NCI-H1436 (cell line): Measurements from ENCODE around the gene MS4A3.
"Not testable (repeated sequence)": the region's sequence is repeated elsewhere in the genome, so short reads cannot be mapped to it uniquely, and the experiment has no call there.

Source experiments
- DNase-seq: peaks from one replicate; lab custom pipeline; 2025; lab: John Stamatoyannopoulos, UW

Gene MS4A3, protein sequence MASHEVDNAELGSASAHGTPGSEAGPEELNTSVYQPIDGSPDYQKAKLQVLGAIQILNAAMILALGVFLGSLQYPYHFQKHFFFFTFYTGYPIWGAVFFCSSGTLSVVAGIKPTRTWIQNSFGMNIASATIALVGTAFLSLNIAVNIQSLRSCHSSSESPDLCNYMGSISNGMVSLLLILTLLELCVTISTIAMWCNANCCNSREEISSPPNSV

DNA sequence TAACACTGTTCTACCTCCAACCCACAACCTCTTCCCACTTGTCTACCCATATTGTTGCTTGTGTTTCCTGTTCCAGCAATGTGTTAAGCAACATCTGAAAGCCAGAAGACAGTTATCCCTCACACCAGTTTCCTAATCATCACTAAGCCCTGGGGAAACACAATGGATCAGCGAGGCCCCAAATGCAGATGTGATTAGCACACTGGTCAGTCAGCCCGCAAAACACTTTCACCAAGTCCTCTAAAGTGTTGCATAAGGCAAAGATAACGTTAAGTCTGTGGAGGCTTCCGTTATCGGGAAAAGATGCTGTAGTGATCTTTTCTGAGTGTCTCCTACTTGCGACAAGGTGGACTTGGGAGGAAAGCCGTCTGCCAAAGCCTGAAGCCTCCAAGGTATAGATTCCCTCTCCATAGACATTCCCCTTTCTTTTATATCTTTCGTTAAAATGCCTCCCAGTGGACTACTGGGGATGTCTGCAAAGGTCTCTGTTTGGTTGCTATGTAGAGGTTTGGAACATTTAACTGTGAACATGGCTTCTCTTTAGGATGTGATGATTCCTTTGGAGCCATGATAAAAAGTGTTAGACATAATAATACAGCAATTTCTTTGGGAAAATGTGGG lies at the start of gene MS4A3:
MS4A3 (plus strand) TSS at position 317 of the 621 bp plus-strand sequence. CDS start 4,496 bp downstream, outside the sequence.
- no peak for DNase-seq

- no peak for DNase-seq
Observed at GRCh38 chr11:60016881-60017280, 39.6 kb upstream of the MS4A3 start, which contains the start of gene OOSP4B. Gene OOSP4B (plus strand): TSS chr11:60017181.

DNA sequence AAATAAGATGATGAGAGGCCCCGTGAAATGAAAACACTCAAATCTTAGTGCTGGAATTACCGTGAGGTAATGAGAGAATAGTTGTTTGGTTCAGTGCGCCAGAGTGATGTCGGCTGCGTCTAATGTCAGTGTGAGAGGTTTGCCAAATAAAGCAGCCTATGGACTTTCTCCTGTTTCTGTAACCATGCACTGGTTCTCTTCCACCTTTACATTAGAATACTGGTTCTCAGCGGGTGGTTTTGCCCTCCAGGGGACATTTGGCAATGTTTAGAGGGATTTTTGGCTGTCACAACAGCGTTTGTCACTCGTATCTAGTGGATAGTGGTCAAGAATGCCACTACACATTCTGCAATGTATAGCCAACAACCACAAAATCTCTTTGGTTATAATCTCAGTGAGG lies 38.4 kb upstream of the MS4A3 start:
- DNase-seq: no peak

DNA sequence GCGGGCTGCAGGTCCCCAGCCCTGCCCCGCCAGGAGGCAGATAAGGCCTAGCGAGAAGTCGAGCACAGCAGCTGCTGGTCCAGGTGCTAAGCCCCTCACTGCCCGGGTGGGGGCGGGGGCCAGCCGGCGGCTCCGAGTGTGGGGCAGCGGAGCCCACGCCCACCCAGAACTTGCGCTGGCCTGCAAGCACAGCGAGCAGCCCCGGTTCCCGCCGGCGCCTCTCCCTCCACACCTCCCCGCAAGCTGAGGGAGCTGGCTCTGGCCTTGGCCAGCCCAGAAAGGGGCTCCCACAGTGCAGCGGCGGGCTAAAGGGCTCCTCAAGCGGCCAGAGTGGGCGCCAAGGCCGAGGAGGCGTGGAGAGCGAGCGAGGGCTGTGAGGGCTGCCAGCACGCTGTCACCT lies 36.1 kb upstream of the MS4A3 start:
- DNase-seq: not testable (repeated sequence)

DNA sequence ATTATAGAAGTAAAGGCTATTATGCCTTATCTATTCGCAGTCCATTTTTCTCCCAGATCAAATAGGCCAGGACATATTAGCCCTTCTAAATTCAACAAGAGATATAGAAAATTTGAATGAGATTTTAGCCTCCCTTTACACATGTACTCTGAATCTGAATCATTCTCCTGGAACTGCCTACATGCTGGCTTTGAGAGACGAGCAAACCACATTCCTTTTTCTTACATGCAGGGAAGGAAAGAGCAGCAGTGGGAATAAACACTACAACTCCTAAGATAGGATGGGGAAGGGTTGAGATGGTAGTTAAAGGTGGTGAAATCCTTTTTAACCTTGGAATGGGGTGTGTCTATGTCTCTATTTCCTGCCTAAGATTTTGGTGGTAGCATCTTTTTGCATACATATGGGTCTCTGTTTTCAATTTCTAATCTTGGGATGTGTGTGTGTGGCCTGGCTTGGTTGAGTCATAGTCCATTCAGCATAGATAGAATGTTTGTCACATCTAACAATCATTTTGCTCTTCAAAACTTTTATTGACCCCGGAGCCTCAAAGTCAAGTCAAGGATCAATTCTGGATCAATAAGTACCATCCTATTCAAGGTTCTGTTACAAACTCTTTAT lies 27.3 kb upstream of the MS4A3 start:
- no peak for DNase-seq

GRCh38 chr11:60040109-60040508 lies 16.4 kb upstream of the MS4A3 start, which contains the start of gene OOSP2:
Gene OOSP2 (plus strand): TSS chr11:60040409. CDS start chr11:60040460, 51 bp downstream.
- DNase-seq: no peak

DNA sequence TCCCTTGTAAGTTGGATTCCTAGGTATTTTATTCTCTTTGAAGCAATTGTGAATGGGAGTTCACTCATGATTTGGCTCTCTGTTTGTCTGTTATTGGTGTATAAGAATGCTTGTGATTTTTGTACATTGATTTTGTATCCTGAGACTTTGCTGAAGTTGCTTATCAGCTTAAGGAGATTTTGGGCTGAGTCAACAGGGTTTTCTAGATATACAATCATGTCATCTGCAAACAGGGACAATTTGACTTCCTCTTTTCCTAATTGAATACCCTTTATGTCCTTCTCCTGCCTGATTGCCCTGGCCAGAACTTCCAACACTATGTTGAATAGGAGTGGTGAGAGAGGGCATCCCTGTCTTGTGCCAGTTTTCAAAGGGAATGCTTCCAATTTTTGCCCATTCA lies 6.0 kb upstream of the MS4A3 start:
- not testable (repeated sequence) for DNase-seq

- not testable (repeated sequence) for DNase-seq
Observed at GRCh38 chr11:60050839-60051238, 5.6 kb upstream of the MS4A3 start.

DNA sequence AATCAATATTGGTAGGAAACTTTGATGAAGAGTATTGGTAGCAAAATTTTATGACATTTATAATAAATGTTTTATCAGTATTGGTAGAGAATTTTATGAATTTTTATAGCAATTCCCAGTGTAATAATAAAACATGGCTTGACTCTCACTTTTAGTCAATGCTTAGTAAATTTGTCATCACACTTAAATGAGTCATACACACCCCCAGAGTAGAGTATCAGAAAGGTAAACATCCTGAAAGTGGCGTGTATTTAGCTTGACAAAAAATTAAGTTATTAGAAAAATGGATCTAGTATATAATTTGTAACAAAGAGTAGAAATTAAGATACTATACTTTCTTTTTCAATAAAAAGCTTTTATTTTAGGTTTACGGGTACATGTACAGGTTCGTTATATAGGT lies 2.6 kb downstream of the MS4A3 start:
- no peak for DNase-seq

DNA sequence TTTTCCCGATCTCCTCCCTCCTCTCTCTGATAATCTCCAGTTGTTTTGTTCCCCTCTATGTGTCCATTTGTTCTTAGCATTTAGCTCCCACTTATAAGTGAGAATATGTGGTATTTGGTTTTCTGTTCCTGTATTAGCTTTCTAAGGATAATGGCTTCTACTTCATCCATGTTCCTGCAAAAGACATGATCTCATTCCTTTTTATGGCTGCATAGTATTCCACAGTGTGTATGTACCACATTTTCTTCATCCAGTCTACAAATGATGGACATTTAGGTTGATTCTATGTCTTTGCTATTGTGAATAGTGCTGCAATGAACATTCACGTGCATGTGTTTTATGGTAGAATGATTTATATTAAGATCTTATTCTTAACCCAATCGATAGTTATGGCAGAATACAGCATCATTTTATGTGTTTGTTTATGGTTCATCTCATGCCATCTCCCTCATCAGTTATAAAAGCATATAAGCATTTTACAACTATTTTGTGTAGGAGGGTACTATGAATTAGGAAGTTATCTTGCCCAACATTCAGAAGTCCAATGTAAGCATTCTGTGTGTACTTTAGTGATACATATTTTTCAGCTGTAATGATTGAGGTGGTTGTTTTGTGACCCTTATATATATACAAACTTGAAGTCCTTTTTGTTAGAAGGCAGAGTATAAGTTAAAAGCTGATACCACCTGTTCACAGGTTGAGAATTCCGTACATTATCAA lies 3.2 kb downstream of the MS4A3 start:
- DNase-seq: no peak

DNA sequence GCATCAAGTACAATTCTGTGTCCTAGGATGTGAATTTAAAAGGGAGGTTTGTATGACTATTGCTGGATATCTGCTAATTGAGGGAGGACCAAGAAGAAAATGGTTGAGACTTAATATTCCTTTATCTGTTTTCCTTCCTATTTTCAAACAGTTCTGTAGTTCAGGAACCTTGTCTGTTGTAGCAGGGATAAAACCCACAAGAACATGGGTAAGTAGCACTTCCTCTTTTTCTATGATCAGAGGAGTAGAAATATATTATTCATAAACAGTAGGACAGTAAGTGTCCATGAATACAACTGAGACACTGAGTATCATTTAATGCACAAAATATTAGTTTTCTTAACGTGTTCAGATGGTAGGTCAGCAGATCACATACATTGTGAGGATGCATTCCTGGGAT lies 7.6 kb downstream of the MS4A3 start:
- no peak for DNase-seq

DNA sequence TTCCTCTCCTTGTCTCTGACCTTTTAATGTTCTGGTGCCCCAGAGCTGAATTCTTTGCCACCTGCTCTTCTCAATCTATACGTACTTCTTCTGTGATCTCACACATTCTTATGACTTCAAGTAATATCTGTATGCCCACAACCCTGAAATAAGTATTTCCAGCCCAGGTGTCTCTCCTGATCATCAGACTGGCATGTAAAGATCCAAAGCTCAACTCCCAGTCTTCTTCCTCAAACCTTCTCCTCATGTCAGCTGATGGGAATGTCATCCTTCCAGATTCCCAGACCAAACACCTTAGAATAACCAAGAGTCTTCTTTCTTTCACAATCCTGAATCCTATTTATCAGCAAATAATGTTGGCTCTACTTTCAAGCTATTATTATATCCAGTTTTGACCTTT lies 9.3 kb downstream of the MS4A3 start:
- DNase-seq: no peak

GRCh38 chr11:60069450-60069849 lies 13.0 kb downstream of the MS4A3 start:
- no peak for DNase-seq

DNA sequence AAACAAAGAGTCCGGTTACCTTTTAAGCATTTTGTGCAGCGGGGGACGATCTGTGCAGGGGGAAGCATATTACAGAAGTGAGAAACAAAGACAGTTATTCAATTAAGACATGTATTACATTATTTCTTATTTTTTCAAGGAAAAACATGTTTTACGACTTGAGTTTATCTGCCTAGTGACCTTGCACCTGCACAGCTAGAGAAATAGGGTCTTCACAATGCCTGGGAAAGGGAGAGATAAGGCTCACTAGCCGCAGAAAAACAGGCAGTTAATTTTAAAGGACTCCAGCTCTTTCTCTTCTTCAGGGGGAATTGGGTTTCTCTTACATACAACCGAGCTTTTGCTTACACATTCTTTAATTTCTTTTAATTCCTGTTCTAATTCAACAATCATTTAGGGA lies 15.2 kb downstream of the MS4A3 start:
- not testable (repeated sequence) for DNase-seq

GRCh38 chr11:60077216-60077817 lies 20.9 kb downstream of the MS4A3 start:
- no peak for DNase-seq

GRCh38 chr11:60077981-60078380 lies 21.5 kb downstream of the MS4A3 start:
- DNase-seq: no peak

GRCh38 chr11:60078745-60079144 lies 22.3 kb downstream of the MS4A3 start:
- DNase-seq: no peak

- DNase-seq: no peak
Observed at GRCh38 chr11:60080535-60080934, 24.1 kb downstream of the MS4A3 start.

GRCh38 chr11:60084631-60085273 lies 28.3 kb downstream of the MS4A3 start:
- no peak for DNase-seq

DNA sequence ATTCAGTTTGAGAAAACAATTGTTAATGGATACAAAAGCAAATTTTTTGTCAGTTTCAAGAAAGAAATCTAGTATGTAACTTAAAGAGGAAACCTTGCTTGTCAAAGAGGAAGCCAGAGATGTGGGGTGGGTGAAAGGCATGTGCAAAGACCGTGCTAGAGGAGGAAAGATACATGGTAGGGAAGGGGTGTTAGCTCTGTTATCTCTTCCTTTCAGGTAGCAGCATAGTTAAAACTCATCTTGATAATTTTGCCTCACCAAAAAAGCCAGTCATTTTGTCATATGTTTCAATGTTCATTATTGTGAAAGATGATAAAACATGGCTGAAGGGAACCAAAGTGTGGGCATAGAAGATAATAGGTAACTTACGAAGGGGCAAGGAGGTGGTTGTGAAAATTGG lies 29.4 kb downstream of the MS4A3 start:
- DNase-seq: no peak

DNA sequence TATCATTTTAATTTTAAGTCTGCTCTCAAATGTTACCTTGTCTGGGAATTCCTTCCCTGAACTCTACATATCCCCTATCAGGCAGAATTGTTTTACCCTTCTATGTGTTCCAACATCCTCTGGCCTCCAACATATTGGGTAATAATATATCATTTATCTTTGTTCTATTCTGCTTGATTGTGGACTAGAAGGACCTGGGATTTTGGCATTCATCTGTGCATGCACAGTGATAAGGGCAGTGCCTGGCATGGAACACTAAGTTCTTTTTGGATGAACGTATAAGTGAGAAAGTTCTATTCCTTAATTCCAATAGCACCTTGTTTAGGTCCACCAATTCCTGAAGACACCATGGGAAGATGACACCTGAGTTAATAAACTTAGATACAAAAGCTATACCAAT lies 30.8 kb downstream of the MS4A3 start:
- no peak for DNase-seq

GRCh38 chr11:60088364-60088763 lies 31.9 kb downstream of the MS4A3 start, which contains the start of gene MS4A2:
Gene MS4A2 (plus strand): TSS chr11:60088664. CDS start chr11:60088766, 102 bp downstream.
- DNase-seq: no peak
